ENCODE data around the gene DSCAM.

- no peak for TF ChIP-seq CTCF (IDR thresholded peaks at IDR 0.05)
- TF ChIP-seq POLR2A (IDR thresholded peaks at IDR 0.05), result no peak
These were observed 830.3 kb downstream of the DSCAM start for GRCh38 chr21:40016667-40017066.
